Stimulated activated CD4-positive, alpha-beta T cell treated with anti-CD3 and anti-CD28 coated beads, Interleukin-15, amount 100 ng/mL, for 24 hours (primary cell): ENCODE results near the gene NPHP3.

Experiments used
- DNase-seq: peaks from one replicate; pipeline ENCODE4 v3.0.0-alpha.2; 2020

The NPHP3 gene

GRCh38 chr3:132695422-132695821 lies 26.8 kb downstream of the NPHP3 start:
- DNase-seq, result no peak

- DNase-seq, result no peak
Observed at GRCh38 chr3:132694991-132695390, 27.2 kb downstream of the NPHP3 start.

GRCh38 chr3:132690040-132690439 lies 32.2 kb downstream of the NPHP3 start:
- DNase-seq, result no peak

GRCh38 chr3:132682201-132682600 lies 40.0 kb downstream of the NPHP3 start:
- DNase-seq, result no peak

- DNase-seq, result no peak
Observed at GRCh38 chr3:132681421-132681820, 40.8 kb downstream of the NPHP3 start.

- no peak for DNase-seq
Observed at GRCh38 chr3:132679911-132680310, 42.3 kb downstream of the NPHP3 start.

GRCh38 chr3:132675408-132675807 lies 46.8 kb downstream of the NPHP3 start:
- DNase-seq, result no peak

- DNase-seq, result no peak
Observed at GRCh38 chr3:132669256-132669777, 52.9 kb downstream of the NPHP3 start.

GRCh38 chr3:132665230-132665745 lies 56.9 kb downstream of the NPHP3 start:
- DNase-seq, result no peak

GRCh38 chr3:132662212-132662611 lies 60.0 kb downstream of the NPHP3 start:
- no peak for DNase-seq

- no peak for DNase-seq
Observed at GRCh38 chr3:132661101-132661500, 61.1 kb downstream of the NPHP3 start.

GRCh38 chr3:132660811-132661070 lies 61.5 kb downstream of the NPHP3 start:
- DNase-seq, result no peak

GRCh38 chr3:132660052-132660810 lies 62.0 kb downstream of the NPHP3 start, which contains the start of gene UBA5:
Gene UBA5, plus strand, starts transcription at chr3:132660329. Its CDS starts 209 bp downstream, at chr3:132660538.
- DNase-seq, result peak; percentile 79

- peak; percentile 55 for DNase-seq
Observed at GRCh38 chr3:132659365-132660051, 62.7 kb downstream of the NPHP3 start, which contains the start of gene ACAD11. Gene ACAD11, minus strand, starts transcription at chr3:132659809. Its CDS starts 58 bp downstream, at chr3:132659751.

GRCh38 chr3:132659000-132659364 lies 63.2 kb downstream of the NPHP3 start:
- no peak for DNase-seq

GRCh38 chr3:132657869-132658747 lies 64.1 kb downstream of the NPHP3 start:
- no peak for DNase-seq

GRCh38 chr3:132655471-132655870 lies 66.7 kb downstream of the NPHP3 start:
- DNase-seq, result no peak

- DNase-seq, result no peak
Observed at GRCh38 chr3:132654721-132655120, 67.5 kb downstream of the NPHP3 start.

GRCh38 chr3:132654190-132654589 lies 68.0 kb downstream of the NPHP3 start:
- no peak for DNase-seq

- DNase-seq, result no peak
Observed at GRCh38 chr3:132652640-132653270, 69.5 kb downstream of the NPHP3 start.

GRCh38 chr3:132650153-132650552 lies 72.1 kb downstream of the NPHP3 start:
- no peak for DNase-seq

- DNase-seq, result no peak
Observed at GRCh38 chr3:132645058-132645457, 77.2 kb downstream of the NPHP3 start.

GRCh38 chr3:132643366-132643765 lies 78.8 kb downstream of the NPHP3 start:
- no peak for DNase-seq
